Measurements from ENCODE around the gene CCDC184. TPM values are rescaled to one million over a fixed set of nuclear protein-coding genes. Genes with fewer than 3 reads are reported as not detected.

CCDC184 gene
- total RNA-seq, 1 donor from 2014 or later, result 13.3 TPM

GRCh38 chr12:48183876-48184548, 568 bp downstream of the CCDC184 start:
- no peak for TF ChIP-seq CTCF (IDR thresholded peaks at IDR 0.05; ENCODE audit: unreplicated experiment)
- Mint-ChIP-seq H3K4me3 (ENCODE audit: unreplicated experiment) (peak overlapping the region; percentile 85), H3K9me3 (ENCODE audit: unreplicated experiment) (no peaks in the 10 kb centered on the region), H3K36me3 (ENCODE audit: low read depth, unreplicated experiment) (peaks cover 3% of the 10 kb centered on the region), H3K27me3 (ENCODE audit: unreplicated experiment) (peaks cover 34% of the 10 kb centered on the region), H3K27ac (ENCODE audit: unreplicated experiment) (no peak overlapping the region), H3K4me1 (ENCODE audit: unreplicated experiment) (peaks cover 22% of the 10 kb centered on the region)
- DNase-seq (ENCODE audit: low spot score), result peak; percentile 15

- Mint-ChIP-seq H3K9me3 (ENCODE audit: unreplicated experiment) (no peaks in the 10 kb centered on the region), H3K27me3 (ENCODE audit: unreplicated experiment) (peaks cover 34% of the 10 kb centered on the region), H3K4me1 (ENCODE audit: unreplicated experiment) (peaks cover 22% of the 10 kb centered on the region), H3K36me3 (ENCODE audit: low read depth, unreplicated experiment) (peaks cover 3% of the 10 kb centered on the region), H3K27ac (ENCODE audit: unreplicated experiment) (no peak overlapping the region), H3K4me3 (ENCODE audit: unreplicated experiment) (peak overlapping the region; percentile 89)
- peak; percentile 14 for DNase-seq (ENCODE audit: low spot score)
- no peak for TF ChIP-seq CTCF (IDR thresholded peaks at IDR 0.05; ENCODE audit: unreplicated experiment)
Measured at GRCh38 chr12:48184549-48184922, 1.1 kb downstream of the CCDC184 start.

- DNase-seq (ENCODE audit: low spot score), result no peak
- Mint-ChIP-seq H3K4me1 (ENCODE audit: unreplicated experiment) (peaks cover 22% of the 10 kb centered on the region), H3K9me3 (ENCODE audit: unreplicated experiment) (no peaks in the 10 kb centered on the region), H3K4me3 (ENCODE audit: unreplicated experiment) (peak overlapping the region; percentile 89), H3K27me3 (ENCODE audit: unreplicated experiment) (peaks cover 34% of the 10 kb centered on the region), H3K36me3 (ENCODE audit: low read depth, unreplicated experiment) (peaks cover 3% of the 10 kb centered on the region), H3K27ac (ENCODE audit: unreplicated experiment) (no peak overlapping the region)
- TF ChIP-seq CTCF (IDR thresholded peaks at IDR 0.05; ENCODE audit: unreplicated experiment), result no peak
Measured at GRCh38 chr12:48185181-48185919, 1.9 kb downstream of the CCDC184 start.

GRCh38 chr12:48187916-48188695, 4.7 kb downstream of the CCDC184 start:
- no peaks in the 10 kb centered on the region for H3K36me3 Mint-ChIP-seq (ENCODE audit: low read depth, unreplicated experiment)
- DNase-seq (ENCODE audit: low spot score), result no peak
- no peaks in the 10 kb centered on the region for H3K9me3 Mint-ChIP-seq (ENCODE audit: unreplicated experiment)
- no peak overlapping the region for H3K27ac Mint-ChIP-seq (ENCODE audit: unreplicated experiment)
- peaks cover 16% of the 10 kb centered on the region for H3K4me1 Mint-ChIP-seq (ENCODE audit: unreplicated experiment)
- no peak overlapping the region for H3K4me3 Mint-ChIP-seq (ENCODE audit: unreplicated experiment)
- peaks cover 23% of the 10 kb centered on the region for H3K27me3 Mint-ChIP-seq (ENCODE audit: unreplicated experiment)
- TF ChIP-seq CTCF (IDR thresholded peaks at IDR 0.05; ENCODE audit: unreplicated experiment), result no peak
